Loucy (cell line): Measurements from ENCODE around the gene SNRNP25.
"Not testable (repeated sequence)": the region's sequence is repeated elsewhere in the genome, so short reads cannot be mapped to it uniquely, and the experiment has no call there.

Source experiments
- EZH2phosphoT487 ChIP-seq: fragments of 200-600 bp; IDR thresholded peaks from 2 replicates; pipeline ENCODE4 v1.6.1; 2018; ENCODE audit warnings: antibody characterized with exemption, mild to moderate bottlenecking, moderate library complexity, borderline replicate concordance
- TF ChIP-seq, protein P1 (sequence below): fragments of 200-600 bp; sonication (generic); conservative IDR thresholded peaks from 2 replicates; pipeline ENCODE4 v1.5.1; 2014; ENCODE audit warnings: mild to moderate bottlenecking, antibody characterized with exemption, low read length

DNA sequence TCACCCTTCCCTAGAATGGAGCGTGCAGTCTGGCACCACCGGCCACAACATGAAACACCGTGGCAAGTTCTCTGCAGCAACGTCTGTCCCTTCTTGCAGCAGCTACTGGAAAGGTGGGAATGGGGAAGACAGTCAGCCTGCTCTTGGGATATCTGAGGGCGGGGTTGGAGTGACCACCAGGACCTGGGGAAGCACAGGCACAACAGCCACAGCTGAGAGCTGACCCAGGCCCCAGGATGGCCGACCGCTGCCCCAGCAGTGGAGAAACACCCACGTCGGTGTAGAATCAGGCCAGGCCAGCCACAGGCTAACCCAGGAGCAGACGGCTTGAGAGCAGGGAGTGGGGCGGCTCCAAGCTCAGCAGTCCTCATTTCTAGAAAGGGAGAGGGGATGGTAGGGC lies 15.4 kb upstream of the SNRNP25 start:
- TF ChIP-seq, protein P1, sequence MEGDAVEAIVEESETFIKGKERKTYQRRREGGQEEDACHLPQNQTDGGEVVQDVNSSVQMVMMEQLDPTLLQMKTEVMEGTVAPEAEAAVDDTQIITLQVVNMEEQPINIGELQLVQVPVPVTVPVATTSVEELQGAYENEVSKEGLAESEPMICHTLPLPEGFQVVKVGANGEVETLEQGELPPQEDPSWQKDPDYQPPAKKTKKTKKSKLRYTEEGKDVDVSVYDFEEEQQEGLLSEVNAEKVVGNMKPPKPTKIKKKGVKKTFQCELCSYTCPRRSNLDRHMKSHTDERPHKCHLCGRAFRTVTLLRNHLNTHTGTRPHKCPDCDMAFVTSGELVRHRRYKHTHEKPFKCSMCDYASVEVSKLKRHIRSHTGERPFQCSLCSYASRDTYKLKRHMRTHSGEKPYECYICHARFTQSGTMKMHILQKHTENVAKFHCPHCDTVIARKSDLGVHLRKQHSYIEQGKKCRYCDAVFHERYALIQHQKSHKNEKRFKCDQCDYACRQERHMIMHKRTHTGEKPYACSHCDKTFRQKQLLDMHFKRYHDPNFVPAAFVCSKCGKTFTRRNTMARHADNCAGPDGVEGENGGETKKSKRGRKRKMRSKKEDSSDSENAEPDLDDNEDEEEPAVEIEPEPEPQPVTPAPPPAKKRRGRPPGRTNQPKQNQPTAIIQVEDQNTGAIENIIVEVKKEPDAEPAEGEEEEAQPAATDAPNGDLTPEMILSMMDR, result not testable (repeated sequence)
- not testable (repeated sequence) for TF ChIP-seq EZH2phosphoT487
